ENCODE data around the gene XRRA1.

Gene XRRA1

GRCh38 chr11:74949753-74950137 lies 854 bp upstream of the XRRA1 start:
- FAIRE-seq = no peak

GRCh38 chr11:74948546-74948897 lies 369 bp downstream of the XRRA1 start:
- FAIRE-seq = no peak

- no peak for FAIRE-seq
These were observed 6.7 kb downstream of the XRRA1 start for GRCh38 chr11:74942073-74942759.

GRCh38 chr11:74941492-74941891 lies 7.4 kb downstream of the XRRA1 start:
- no peak for FAIRE-seq

- FAIRE-seq = no peak
These were observed 11.0 kb downstream of the XRRA1 start for GRCh38 chr11:74937696-74938475.

GRCh38 chr11:74936976-74937375 lies 11.9 kb downstream of the XRRA1 start:
- no peak for FAIRE-seq

- no peak for FAIRE-seq
These were observed 12.8 kb downstream of the XRRA1 start for GRCh38 chr11:74936087-74936486.

GRCh38 chr11:74935285-74935684 lies 13.6 kb downstream of the XRRA1 start:
- no peak for FAIRE-seq

- no peak for FAIRE-seq
These were observed 15.1 kb downstream of the XRRA1 start for GRCh38 chr11:74933765-74934164.

- FAIRE-seq = no peak
These were observed 16.1 kb downstream of the XRRA1 start for GRCh38 chr11:74932797-74933196.

GRCh38 chr11:74932169-74932568 lies 16.7 kb downstream of the XRRA1 start:
- no peak for FAIRE-seq

GRCh38 chr11:74929431-74930363 lies 19.2 kb downstream of the XRRA1 start:
- FAIRE-seq = no peak

GRCh38 chr11:74927496-74927895 lies 21.4 kb downstream of the XRRA1 start:
- no peak for FAIRE-seq

GRCh38 chr11:74926304-74927030 lies 22.4 kb downstream of the XRRA1 start:
- no peak for FAIRE-seq

- FAIRE-seq = no peak
These were observed 23.6 kb downstream of the XRRA1 start for GRCh38 chr11:74925281-74925680.

GRCh38 chr11:74923125-74923524 lies 25.8 kb downstream of the XRRA1 start:
- no peak for FAIRE-seq

GRCh38 chr11:74909812-74910211 lies 39.1 kb downstream of the XRRA1 start:
- FAIRE-seq = no peak

GRCh38 chr11:74909385-74909784 lies 39.5 kb downstream of the XRRA1 start:
- no peak for FAIRE-seq

- no peak for FAIRE-seq
These were observed 43.6 kb downstream of the XRRA1 start for GRCh38 chr11:74905326-74905725.

- no peak for FAIRE-seq
These were observed 46.5 kb downstream of the XRRA1 start for GRCh38 chr11:74902342-74902741.

GRCh38 chr11:74896311-74896710 lies 52.6 kb downstream of the XRRA1 start:
- FAIRE-seq = no peak

- FAIRE-seq = no peak
These were observed 53.4 kb downstream of the XRRA1 start for GRCh38 chr11:74895340-74896116.
